ENCODE data around the gene KDM6A. TPM values are rescaled to one million over a fixed set of nuclear protein-coding genes. Genes with fewer than 3 reads are reported as not detected.
"Not testable (repeated sequence)": the region's sequence is repeated elsewhere in the genome, so short reads cannot be mapped to it uniquely, and the experiment has no call there.

Gene KDM6A
- total RNA-seq, 6 donors from 2014 or later: 19.9 to 62.0 (median 26.6) TPM

GRCh38 chrX:44997888-44998287 is 124.9 kb downstream of the KDM6A start:
- DNase-seq (no peak), ATAC-seq (ENCODE audit: low FRiP score in 2 of 2) (no peak)
- Histone ChIP-seq H3K4me3 (no peak overlapping the region), H3K9me3 (no peaks in the 10 kb centered on the region), H3K27me3 (no peaks in the 10 kb centered on the region), H3K36me3 (no peaks in the 10 kb centered on the region), H3K27ac (no peak overlapping the region), H3K4me1 (peaks cover 0 to 49% (median 18%) of the 10 kb centered on the region in 4 donors)
- TF ChIP-seq EP300 (IDR thresholded peaks at IDR 0.05) (no peak), POLR2A (IDR thresholded peaks at IDR 0.05) (no peak), POLR2AphosphoS5 (IDR thresholded peaks at IDR 0.05) (no peak)
- TF ChIP-seq, protein P1, sequence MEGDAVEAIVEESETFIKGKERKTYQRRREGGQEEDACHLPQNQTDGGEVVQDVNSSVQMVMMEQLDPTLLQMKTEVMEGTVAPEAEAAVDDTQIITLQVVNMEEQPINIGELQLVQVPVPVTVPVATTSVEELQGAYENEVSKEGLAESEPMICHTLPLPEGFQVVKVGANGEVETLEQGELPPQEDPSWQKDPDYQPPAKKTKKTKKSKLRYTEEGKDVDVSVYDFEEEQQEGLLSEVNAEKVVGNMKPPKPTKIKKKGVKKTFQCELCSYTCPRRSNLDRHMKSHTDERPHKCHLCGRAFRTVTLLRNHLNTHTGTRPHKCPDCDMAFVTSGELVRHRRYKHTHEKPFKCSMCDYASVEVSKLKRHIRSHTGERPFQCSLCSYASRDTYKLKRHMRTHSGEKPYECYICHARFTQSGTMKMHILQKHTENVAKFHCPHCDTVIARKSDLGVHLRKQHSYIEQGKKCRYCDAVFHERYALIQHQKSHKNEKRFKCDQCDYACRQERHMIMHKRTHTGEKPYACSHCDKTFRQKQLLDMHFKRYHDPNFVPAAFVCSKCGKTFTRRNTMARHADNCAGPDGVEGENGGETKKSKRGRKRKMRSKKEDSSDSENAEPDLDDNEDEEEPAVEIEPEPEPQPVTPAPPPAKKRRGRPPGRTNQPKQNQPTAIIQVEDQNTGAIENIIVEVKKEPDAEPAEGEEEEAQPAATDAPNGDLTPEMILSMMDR (IDR thresholded peaks at IDR 0.05): no peak
- WGBS, 2 donors: 43 to 71% methylated on average over 1 of the region's 1 CpG

- not testable (repeated sequence) for H3K27ac ChIP-seq; H3K9me3 ChIP-seq; H3K36me3 ChIP-seq; H3K27me3 ChIP-seq; ATAC-seq (ENCODE audit: low FRiP score in 2 of 2); H3K4me3 ChIP-seq; DNase-seq
- H3K4me1 ChIP-seq: peaks cover 0 to 52% (median 18%) of the 10 kb centered on the region in 4 donors
- 91 to 97% methylated on average over 8 of the region's 8 CpGs for whole genome bisulfite sequencing, 2 donors
Observed at GRCh38 chrX:44999237-44999636, 126.2 kb downstream of the KDM6A start.

- H3K36me3 ChIP-seq; H3K4me3 ChIP-seq; ATAC-seq (ENCODE audit: low FRiP score in 2 of 2); H3K9me3 ChIP-seq; H3K27ac ChIP-seq; H3K27me3 ChIP-seq; DNase-seq: not testable (repeated sequence)
- peaks cover 0 to 52% (median 18%) of the 10 kb centered on the region in 4 donors for H3K4me1 ChIP-seq
- 90 to 94% methylated on average over 3 of the region's 3 CpGs for WGBS, 2 donors
Observed at GRCh38 chrX:44999872-45000271, 126.9 kb downstream of the KDM6A start.

DNA sequence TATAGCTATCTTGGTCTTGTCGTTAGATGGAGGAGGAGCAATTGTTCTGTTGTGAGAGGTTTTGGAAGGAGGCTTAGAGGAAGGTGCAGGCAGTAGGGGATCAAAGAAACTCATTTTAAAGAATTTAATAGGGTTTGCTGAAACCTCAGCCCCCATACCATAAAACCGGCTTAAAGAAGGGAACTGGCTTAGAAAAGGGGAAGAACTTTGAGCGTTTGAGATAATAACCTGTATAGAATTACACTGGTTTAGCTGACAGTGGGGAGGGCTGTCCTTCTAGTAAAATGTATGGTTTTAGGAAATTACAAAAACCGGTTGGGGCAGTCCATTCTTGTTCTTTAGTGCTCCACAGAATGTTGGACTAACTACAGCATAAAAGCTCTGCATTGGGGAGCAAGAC is 128.1 kb downstream of the KDM6A start:
- H3K27ac ChIP-seq: no peak overlapping the region
- H3K27me3 ChIP-seq: no peaks in the 10 kb centered on the region
- peaks cover 0 to 52% (median 18%) of the 10 kb centered on the region in 4 donors for H3K4me1 ChIP-seq
- no peak for ATAC-seq (ENCODE audit: low FRiP score in 2 of 2)
- TF ChIP-seq, protein P1 (IDR thresholded peaks at IDR 0.05): no peak
- no peak for TF ChIP-seq POLR2A (IDR thresholded peaks at IDR 0.05)
- TF ChIP-seq EP300 (IDR thresholded peaks at IDR 0.05): no peak
- TF ChIP-seq POLR2AphosphoS5 (IDR thresholded peaks at IDR 0.05): no peak
- no peaks in the 10 kb centered on the region for H3K36me3 ChIP-seq
- no peak overlapping the region for H3K4me3 ChIP-seq
- no peak for DNase-seq
- 35 to 39% methylated on average over 4 of the region's 4 CpGs for WGBS, 2 donors
- peaks cover 0 to 2% (median 0%) of the 10 kb centered on the region in 4 donors for H3K9me3 ChIP-seq

- H3K4me3 ChIP-seq: no peak overlapping the region
- H3K27ac ChIP-seq: no peak overlapping the region
- WGBS, 2 donors: 76 to 88% methylated on average over 4 of the region's 4 CpGs
- DNase-seq (no peak), ATAC-seq (ENCODE audit: low FRiP score in 2 of 2) (no peak)
- peaks cover 0 to 7% (median 0%) of the 10 kb centered on the region in 4 donors for H3K9me3 ChIP-seq
- TF ChIP-seq POLR2AphosphoS5 (IDR thresholded peaks at IDR 0.05): no peak
- H3K36me3 ChIP-seq: no peaks in the 10 kb centered on the region
- no peaks in the 10 kb centered on the region for H3K27me3 ChIP-seq
- H3K4me1 ChIP-seq: peaks cover 0 to 36% (median 11%) of the 10 kb centered on the region in 4 donors
Observed at GRCh38 chrX:45003085-45003484, 130.1 kb downstream of the KDM6A start.

DNA sequence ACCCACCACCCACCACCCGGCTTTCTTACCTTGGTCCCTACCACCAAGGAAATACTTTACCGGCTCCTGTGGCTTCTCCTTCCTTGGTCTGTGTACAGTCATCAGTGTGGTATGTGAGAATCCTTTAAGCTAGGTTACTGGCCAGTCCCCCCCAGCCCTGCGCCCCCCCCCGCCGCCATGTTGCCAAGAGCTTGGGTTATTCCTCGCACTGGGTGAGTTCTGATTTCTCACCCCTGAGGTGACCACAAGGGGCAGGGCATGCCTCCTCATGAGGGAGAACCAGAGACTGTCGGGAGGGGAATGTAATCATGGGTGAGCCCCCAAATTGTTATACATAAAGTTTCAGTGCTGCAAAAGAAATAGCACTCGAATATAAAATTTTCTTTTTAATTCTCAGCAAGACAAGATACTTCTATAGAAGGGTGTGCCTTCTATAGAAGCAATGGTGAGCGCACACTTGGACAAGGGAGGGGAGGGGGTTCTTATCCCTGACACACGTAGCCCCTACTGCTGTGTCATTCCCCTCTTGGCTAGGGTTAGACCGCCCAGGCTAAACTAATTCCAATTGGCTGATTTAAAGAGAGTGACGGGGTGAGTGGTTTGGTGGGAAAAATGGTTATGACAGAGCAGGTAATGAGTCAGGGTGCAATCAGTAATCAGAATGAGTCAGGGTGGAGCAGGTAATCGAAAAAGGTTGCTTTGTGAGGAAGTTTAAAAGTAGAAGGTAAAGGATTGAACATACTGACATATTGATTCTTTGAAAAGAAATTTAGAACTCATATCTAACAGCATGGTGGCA is 133.2 kb downstream of the KDM6A start:
- TF ChIP-seq POLR2A (IDR thresholded peaks at IDR 0.05) (no peak), EP300 (IDR thresholded peaks at IDR 0.05) (no peak), POLR2AphosphoS5 (IDR thresholded peaks at IDR 0.05) (no peak)
- TF ChIP-seq, protein P1 (IDR thresholded peaks at IDR 0.05): no peak
- DNase-seq (no peak), ATAC-seq (ENCODE audit: low FRiP score in 2 of 2) (no peak)
- Histone ChIP-seq H3K27ac (no peak overlapping the region), H3K9me3 (peaks cover 0 to 7% (median 0%) of the 10 kb centered on the region in 4 donors), H3K36me3 (no peaks in the 10 kb centered on the region), H3K4me1 (peaks cover 0 to 19% (median 8%) of the 10 kb centered on the region in 4 donors), H3K4me3 (no peak overlapping the region), H3K27me3 (no peaks in the 10 kb centered on the region)
- WGBS, 2 donors: 97% methylated on average over 11 to 13 of the region's 13 CpGs

All from upper lobe of left lung (tissue), 6 donors.